Activated CD4-positive, CD25-positive, alpha-beta regulatory T cell treated with anti-CD3 and anti-CD28 coated beads, Interleukin-2, amount 50 U/mL, for 24 hours (primary cell): Measurements from ENCODE around the gene SWT1.

Experiments
- ATAC-seq, 2 donors: fragments of 150-1000 bp; cut with Tn5 transposase; one replicate each; pipeline ENCODE4 v1.10.0; 2021; ENCODE audit warnings: mild to moderate bottlenecking in 1 of 2, moderate library complexity in 1 of 2

SWT1 gene, protein sequence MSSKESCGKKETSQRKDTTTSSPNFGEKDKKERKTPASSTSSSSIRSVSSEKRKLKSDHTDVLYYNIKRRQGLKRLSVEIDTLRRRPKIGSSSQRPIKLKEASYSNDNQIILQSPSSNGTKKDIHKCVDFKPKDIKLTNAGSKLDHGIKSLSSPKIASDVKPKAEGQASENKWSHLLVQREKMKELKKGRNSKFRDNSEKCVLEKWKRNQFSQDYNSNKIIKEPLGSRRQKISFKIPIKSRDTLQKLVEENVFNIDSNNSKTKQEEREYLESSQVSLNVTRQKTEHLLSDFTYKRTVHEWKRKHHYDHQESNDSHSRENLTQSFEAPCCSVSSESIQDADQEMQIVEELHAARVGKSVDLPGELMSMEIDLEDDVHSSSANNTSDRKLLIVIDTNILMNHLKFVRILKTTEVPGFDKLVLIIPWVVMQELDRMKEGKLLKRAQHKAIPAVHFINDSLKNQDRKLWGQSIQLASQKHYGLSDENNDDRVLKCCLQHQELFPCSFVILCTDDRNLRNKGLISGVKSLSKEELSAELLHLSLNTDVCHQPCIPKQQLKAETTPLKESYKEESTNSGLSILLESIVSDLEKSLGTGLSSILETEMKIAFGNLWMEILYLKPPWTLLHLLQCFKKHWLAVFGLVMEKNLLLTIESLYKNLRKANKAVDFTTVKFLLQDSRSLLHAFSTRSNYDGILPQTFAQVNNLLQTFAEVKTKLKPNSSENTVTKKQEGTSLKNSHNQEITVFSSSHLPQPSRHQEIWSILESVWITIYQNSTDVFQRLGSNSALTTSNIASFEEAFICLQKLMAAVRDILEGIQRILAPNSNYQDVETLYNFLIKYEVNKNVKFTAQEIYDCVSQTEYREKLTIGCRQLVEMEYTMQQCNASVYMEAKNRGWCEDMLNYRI

DNA sequence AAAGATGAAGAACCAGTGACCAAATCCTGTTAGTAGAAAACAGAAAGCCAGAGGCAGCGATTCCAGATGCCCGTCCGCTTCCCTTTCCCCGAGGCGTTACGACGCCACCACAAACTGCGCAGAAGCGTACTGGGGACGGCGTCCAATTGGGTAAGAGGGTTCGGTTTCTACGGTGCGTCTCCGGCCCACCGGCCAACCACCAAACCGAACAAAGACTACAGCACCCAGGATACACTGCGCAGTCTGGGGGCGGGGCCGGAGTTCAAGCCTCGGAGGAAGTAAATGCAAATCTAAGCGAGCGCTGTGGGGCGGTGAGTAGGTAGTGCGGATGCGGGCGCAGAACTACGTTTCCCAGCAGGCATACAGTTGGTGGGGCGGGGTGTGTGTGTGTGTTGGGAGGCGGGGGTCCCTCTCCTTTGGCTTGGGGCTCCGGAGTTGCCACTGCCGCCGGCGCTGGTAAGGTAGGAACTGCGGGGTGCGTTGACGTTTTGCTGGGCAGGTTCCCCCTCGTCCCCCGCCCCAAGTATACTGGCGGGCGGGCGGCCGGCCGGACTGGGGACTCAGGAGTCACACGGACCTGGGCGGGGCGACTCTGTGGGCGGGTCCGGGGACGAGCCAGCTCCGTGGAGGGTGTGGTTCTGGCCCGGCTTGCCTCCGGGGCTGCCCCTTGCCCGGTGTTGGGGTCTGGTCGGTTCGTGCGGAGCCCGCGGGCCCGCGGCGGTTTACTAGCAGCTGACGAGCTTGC, at the start of gene SWT1, which contains the start of gene TRMT1L:
SWT1 (plus strand) TSS at position 314 of the 745 bp plus-strand sequence. CDS start 3,675 bp downstream, outside the sequence.
TRMT1L (minus strand) TSS at position 100 of the 745 bp plus-strand sequence. CDS start 241 bp downstream, outside the sequence.
- peak; percentile 94 to 96 for ATAC-seq

DNA sequence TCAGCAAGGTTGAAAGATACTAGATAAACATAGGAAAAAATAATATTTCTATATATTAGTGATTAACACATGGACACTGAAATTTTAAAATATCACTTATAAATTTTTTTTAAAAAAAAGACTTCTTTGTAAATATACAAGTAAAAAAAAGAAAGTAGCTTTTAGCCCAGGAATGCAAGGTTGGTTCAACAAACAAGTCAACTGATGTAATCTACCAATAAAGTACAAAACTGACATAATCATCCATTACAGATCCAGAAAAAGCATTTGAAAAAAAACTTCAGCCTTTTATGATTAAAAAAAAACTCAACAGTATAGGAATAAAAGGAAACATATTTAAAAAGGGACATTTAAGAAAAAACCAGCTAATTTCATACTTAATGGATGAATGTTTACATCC, 48.6 kb upstream of the SWT1 start:
- no peak for ATAC-seq

DNA sequence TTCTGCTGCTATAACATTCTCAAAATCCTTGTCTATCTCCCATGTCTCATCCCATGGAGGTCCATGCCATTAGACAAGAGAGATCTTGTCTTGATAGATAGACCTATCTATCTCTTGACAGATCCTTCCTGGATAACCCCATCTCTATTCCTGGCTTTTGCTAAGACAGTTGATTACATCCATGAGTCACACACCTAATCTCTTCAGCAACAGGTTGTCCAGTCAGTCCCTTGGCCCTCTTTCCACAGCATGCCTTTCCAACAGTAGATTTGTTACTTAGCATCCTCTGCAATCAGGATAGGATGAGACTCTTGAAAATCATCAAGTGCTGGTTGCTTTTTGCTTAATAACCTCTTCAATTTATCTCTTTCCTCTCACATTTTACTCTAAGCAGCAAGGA, 46.8 kb upstream of the SWT1 start:
- ATAC-seq = no peak

DNA sequence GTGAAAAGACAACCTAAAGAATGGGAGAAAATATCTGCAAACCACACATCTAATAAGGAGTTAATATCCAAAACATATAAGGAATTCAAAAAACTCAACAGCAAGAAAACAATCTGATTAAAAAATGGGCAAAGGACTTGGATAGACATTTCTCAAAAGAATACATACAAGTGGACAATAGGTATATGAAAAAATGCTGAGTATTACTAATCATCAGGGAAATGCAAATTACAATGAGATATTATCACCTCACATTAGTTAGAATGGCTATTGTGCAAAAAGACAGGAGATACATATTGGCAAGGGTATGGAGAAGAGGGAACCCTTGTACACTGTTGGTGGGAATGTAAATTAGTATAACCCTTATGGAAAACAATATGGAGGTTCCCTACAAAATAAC, 45.1 kb upstream of the SWT1 start:
- ATAC-seq = no peak

DNA sequence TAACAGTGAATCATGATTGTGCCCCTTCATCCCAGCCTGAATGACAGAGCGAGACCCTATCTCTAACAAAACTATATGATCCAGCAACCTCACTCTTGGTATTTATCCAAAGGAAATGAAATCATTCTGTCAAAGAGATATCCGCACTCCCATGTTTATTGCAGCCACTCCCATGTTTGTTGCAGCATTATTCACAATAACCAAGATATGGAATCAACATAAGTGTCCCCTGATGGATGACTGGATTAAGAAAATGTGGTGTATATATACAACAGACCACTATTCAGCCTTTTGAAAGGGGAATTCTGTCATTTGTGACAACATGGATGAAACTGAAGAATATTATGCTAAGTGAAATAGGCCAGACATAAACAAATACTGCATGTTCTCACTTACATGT, 44.6 kb upstream of the SWT1 start:
- no peak for ATAC-seq

DNA sequence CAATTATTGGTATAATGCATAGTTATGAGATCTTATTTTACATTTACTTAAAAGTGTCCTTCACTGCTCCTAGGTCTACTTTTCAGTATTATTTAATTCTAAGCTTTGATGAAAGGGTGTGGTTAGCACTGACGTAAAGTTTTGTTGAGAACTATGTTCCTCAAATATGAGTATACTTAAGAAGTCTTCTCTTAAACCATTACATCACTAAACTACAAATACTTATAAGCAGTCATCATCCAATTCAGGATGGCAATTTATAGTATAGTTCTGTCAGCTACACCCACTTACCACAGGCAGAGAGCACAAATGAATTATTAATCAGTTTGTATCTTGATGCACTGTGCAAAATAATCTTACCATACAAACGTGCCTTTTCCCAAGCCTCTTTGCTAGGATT, 27.3 kb upstream of the SWT1 start:
- no peak for ATAC-seq

DNA sequence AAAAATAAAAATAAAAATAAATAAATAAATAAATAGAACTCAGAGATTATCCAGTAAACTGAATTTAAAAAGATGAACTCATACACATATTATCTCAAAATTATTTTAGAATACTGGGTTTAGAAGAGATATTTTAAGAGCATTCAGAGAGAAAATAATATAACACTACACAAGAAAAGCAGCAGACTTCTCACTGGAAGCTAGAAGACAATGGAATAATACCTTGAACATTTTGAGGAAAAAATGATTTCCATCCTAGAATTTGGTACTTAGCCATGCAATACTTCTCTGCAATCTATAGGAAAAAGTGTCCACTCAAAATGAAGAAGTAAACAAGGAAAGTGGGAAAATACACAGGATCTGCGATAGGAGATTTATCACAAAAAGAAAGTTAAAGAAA, 24.4 kb upstream of the SWT1 start:
- no peak for ATAC-seq

DNA sequence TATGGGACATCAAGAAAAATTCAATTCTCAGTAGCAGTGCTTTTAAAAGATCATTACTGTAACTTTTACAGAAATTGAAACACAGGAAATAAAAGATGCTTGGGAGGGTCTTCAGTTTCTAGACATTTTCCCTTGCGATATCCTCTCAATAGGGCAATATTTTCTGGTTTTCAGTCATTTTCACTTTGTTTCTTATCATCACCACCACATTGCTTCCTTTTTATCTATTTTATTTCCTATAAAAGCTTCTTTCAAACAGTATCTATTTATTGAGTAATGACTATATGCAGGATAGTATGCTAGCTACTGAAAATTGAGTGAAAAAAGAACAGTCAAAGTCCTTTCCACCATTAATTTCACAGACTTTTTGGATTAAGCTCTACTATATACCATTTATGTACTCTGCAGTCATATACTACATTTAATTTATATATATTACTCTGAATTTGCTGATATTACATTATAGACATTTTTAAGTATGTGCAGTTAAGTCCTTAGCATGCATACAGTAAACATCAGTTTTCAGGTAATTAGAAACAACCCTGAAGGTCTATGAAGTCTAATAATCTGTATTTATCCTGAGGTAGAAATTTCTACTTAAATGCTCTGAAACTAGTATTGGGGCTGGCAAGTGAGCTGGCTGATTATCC, 18.9 kb upstream of the SWT1 start:
- ATAC-seq = no peak

DNA sequence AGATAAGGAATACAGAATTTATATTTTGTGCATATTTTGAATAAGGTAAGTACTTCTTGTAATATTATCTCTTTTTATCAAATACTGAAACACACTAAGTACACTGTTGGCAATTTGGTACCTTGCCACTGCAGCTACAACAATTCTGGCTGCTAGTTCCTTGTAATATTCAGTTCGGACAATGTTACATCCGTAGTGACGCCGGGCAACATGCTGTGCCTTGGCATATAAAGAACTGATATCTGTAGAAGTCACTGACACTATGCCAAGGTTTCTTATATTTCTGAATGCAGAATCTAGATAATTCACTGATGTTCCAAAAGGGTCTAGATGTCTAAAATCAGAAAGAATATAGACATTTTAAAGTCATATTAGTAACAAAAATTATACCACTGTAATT, 17.7 kb upstream of the SWT1 start:
- ATAC-seq = no peak

DNA sequence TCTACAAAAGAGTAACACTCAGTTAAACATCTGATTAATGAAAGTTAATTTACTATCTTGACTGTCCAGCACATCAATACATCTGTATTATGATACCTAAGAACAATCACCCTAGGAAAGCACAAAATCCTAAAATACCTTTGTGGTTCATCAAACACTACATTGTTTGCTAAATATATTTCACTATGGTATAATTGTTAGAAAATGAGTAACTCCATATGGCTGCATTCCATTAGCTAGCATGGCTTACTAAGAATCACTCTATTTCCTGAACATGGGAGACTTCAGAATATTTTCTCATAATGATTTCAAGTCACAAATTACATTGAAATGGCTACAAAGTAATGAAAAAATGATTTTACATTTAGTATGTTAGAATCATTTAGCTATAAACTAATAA, 12.7 kb upstream of the SWT1 start:
- ATAC-seq = no peak

DNA sequence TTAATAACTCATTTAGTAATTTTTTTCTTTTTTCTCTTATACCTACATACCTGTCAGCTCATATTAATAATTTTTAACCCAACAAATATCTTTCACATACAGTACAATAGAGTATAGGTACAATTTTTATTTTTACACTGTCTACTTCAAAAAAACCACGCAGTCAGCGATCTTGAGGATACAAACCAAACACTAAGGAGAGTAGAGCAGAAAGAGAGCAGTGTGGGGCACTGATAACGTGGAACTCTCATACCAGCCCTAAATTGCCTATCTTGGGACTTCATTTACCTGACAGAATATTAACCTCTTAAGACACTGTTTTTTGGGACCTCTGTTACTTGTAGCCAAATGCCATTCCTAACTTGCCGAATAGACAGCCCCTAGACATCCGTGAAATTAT, 5.8 kb upstream of the SWT1 start:
- ATAC-seq = no peak

DNA sequence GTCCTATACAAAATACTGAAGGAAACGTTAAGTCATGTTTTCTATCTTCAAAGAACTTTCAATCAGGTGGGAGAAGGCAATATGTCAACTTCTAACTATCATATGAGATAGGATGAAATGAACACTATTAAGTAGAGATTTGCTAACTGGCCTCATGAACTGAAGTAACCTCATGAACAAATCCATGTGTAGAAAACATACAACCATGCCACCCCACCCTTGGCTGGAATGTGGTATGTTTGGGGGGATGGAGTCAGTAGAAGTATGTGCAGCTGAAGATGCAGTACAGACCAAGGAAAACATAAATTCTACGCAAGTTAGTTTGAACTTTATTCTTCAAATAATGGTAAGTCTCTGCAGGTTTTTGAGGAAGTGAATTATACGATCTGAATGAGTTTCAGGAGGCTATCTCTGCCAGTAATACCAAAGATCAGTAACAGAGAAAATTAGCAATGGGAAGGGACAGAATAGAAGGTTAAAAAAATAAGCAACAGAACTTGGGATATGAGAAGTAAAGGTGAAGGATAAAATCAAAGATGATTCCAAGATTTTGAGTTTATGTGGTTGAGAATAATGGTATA, 4.7 kb upstream of the SWT1 start:
- ATAC-seq = no peak

DNA sequence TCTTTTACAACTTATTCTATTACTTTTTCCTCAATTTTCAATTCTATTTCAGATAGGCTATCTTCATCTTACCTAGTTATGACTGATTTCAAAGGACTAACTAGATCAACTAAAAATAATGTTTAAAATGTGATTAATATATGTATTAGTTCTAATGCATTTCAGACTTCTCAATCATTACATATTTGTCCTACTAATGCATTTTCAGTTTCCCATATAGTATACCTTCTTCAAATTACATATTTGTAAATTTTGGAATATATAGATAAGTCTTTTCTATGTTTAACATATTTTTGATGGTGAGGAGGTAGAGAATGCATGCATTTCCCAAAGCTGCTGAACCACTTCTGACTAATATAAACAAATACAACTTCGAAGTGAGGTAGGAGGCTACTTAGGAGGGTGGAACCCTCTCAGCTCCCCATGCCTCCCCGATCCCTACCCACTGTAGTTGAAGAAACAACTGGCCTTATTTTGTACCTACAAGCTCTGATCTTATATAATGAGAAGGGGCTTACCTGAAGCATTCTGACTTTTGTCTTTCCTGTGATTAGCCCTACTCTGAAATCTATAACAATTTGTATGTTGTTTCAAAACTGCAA, 2.0 kb upstream of the SWT1 start:
- ATAC-seq = no peak

DNA sequence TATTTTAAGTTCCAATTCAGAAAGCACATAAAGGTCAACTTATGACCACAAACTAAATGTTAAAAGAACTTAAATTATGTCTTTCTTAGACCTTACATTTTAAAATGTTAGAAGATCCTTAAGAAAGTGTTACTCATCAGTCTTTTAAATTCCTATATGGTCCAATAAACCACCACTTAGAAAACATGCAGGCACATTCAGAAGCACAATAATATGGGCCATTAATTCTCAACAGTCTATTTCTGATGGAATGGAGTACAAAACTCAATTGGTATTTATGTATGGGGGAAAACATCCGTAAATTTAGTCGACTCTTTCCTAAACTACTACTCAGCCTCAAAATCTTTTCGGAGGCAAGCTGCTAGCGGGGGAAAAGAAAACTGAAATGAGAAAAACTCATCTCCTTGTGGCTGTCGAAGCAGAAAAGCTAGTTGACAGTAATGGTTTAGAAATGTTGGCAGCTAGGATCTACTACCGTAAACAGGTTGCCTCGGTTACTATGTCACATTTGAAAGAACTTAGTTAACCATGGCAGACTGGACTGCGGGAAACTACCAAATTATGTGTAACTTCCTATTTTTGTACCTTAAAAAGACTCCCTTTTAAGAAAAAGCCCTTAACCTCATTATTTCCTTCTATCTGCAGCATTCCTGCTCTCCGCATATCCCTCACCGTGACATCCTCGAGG, 1.2 kb upstream of the SWT1 start:
- no peak for ATAC-seq

DNA sequence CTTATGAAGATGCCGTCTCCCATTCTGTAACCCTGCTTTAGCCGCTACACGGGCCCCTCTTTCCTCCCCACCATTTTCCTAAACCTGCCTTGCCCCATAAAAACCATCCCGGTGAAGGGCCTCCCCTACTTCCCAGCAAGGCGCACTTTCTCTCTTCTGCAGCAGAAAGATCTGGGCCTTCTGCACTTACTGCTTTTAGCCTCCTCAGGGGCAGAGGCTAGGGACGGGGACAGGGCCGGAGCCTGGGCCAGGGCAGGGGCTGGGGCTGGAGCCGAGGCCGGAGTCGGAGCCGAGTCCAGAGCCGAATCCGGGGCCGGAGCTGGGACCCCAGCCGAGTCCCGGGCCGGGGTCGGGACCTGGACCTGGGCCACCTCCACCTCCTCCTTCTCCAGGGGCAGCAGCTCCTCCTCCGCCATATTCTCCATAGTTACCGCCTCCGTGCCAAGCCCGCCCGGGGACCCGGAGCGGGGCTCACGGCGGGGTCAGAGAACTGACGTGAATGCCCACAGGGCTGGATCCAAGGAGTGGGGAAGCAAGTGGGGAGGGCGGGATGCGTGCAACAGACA, 596 bp upstream of the SWT1 start:
- ATAC-seq = peak; percentile 16 to 25

DNA sequence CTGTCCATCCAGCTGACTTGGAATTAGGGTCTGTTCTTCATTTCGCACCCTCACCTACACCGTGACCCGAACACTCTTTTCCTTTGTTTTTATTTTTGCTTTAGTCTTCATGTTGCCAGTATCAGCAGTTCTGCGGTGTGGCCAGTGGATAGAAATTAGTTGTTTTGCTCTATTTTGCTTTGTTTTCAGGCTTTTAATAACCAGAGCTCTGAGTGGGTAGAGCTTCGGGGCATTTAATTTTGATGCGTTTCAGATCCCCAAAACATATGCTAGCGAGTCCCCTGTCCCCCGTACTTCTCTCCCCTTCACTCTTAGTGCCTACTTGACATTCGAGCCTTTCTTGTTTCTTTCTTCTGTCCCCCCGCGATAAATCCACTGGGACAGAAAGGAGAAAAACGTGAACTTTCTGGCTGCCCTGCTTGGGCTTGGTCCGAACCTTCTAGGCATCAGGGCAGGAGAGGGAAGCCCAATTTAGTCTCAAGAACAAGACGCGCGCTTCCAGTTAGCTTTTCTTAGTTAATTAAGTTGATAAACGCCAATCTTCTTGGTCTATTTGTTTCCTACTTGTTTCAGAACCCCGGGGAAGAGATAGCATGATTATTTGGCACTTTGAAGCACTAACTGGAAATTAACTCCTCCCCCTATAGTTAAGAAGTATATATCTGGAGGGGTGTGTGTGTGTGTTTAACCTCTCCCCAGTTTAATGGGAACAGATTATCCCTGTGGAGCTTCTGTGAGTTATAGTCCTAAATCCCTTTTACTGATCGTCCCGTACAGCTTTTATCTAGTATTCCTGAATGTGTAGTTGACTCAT, 839 bp downstream of the SWT1 start:
- no peak for ATAC-seq

DNA sequence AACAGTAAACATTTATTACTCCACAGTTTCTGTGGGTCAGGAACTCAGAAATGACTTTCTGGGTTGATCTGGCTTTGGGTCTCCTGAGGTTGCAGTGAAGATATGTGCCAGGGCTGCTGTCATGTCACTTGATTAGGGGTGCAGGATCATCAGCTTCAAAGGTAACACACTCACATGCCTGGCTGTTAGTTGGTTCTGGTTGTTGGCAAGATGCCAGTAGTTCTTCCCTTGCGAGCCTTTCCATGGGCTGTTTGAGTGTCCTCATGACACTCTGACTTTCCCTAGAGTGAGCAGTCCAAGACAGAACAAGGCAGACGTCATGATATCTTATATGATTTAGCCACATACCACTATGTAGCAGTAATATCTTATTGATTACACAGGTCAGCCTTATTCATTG, 1.8 kb downstream of the SWT1 start:
- no peak for ATAC-seq

DNA sequence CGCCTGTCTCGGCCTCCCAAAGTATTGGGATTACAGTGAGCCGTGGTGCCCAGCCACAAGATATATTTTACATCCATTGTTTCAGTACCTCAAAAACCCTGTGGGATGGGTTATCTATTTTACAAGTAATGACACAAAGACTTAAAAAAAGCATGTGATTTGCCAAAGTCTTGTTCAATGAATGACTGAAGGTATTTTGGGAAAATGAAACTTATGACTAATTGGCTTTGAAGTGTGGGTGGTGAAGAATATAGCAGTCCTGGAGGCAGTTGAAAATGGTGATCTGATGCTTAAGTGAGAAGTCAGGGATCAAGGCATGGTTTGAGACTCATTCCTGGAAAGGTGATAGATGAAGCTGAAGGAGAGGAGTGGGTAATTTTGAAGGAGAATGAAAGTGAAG, 3.0 kb downstream of the SWT1 start:
- no peak for ATAC-seq

DNA sequence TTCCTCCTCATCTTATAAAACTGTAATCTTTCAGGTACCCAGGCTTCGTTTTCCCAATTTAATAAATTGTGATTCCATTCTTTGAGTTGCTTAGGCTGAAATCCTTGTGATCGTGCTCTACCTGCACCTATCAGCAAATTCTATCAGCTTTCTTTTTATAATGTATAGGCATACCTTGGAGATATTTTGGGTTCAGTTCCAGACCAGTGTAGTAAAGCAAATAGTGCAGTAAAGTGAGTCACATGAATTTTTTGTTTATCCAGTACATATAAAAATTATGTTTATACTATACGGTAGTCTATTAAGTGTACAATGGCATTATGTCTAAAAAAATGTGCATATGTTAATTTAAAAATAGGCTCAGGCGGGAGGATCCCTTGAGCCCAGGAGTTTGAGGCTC, 5.5 kb downstream of the SWT1 start:
- ATAC-seq = no peak

DNA sequence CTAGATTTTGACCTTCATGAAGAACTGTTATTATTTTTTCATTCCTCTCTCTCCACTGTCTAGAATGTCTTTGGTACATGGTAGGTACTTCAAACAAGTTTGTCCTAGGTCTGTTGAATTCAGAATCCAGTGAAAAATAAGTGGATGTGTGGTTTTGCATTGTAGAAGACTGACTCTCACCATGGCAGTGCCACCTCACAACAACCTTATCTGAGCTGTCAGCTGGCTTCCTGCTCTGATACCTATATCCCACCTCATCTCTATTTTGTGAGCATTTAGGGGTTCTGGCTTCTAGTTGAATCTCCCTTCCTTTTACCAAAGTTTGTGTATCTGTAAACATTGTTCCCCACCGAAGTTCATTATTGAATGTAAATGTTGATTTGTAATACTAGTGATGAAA, 9.1 kb downstream of the SWT1 start:
- no peak for ATAC-seq
